Measurements from ENCODE around the gene ATP8B3.
A peak's percentile ranks its signal among the peaks of the same experiment; 100 is the strongest.
"Not testable (repeated sequence)": the region's sequence is repeated elsewhere in the genome, so short reads cannot be mapped to it uniquely, and the experiment has no call there.

The ATP8B3 gene

GRCh38 chr19:1814391-1814790, 2.3 kb upstream of the ATP8B3 start:
- DNase-seq = no peak

DNA sequence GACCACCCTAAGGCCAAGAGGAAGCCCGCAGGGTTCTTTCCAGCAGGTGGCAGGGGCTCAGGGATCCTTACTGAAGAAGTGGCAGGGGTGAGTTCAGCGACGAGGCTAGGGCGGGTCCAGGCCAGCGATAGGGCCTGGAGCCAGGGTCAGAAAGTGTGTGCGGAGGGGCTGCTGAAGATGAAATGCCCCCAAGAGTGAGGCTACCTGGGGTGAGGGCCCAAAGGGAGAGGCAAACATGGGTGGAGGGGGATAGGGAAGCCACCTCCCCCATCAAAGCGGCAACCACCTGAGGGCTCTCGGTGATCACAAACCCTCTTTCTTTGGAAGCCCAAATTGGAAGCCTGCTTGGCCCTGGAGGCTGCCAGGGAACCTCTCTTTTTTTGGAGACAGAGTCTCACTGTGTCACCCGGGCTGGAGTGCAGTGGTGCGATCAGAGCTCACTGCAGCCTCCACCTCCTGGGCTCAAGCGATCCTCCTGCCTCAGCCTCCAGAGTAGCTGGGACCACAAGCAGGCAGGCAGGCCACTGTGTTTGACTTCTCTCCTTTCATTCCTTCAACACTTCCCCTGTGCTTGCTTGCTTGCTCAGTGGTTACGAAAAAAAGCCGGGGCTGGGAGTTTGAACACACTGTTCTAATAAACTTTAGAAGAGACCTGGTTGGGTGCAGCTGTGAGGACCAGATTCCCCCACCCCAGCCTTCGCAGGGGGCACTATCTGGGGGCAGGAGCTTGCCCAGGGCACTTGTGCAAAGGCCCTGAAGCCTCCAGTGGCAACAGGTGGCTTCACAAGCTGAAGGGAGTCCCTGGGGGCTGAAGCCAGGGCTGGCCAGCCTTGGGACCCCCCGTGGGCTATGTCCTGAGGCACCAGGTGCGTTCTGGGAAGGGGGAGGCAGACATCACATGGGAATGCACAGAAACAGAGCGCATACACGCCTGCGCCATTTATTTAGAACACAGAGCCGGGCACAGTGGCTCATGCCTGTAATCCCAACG, 1.4 kb upstream of the ATP8B3 start:
- DNase-seq = no peak

- DNase-seq = peak; percentile 75 to 98 (median 80)
Measured at GRCh38 chr19:1812426-1813191, 533 bp upstream of the ATP8B3 start.

DNA sequence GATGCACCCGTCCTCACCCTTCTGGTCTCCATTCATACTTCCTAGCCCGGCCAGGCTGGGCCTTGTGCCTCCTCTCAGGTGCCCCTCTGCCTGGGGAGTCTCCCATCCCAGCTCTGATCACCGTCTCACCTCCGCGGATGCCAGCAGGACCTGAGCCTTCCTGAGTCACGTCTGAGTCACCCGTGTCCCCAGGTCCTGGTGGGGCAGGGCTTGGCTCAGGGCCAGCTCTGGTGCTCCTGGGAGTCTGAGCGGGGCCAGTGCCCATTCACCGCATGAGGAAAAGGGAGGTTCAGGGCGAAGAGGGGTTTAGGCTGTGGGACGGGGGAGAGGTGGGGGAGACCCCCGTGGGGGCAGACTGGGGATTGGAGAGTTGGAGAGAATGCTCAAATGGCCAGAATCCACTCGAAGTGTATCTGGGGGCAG, 593 bp downstream of the ATP8B3 start:
- DNase-seq = peak in 2 of 5 donors; percentile 39

DNA sequence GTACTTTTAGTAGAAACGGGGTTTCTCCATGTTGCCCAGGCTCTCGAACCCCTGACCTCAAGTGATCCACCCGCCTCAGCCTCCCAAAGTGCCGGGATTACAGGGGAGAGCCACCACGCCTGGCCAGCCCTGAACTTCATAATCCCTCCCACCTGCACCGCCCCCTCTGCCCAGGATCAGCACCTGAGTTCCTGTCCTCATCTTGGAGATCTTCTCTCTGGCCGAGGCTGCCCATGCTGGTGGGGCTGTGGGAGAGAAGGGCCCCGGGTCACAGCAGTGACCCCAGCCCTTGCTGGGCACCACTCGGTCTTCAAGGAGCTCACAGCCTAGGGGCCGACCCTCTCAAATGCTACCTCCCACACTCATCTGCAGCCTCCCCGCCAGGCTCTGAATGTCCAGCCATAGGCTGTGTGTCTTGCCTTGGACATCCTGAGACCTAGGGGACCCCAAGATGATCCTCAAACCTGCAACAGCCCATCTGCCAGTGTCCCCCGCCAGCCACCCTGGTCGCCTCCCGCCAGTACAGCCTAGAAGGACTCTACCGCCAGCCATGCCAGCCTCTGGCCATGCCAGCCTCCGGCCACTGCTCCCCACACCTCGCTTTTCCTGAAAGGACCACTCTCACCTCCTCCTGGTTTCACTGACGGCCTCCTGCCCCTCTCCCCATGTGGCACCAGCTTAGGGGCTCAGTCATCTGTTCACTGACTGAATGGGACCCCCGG, 1.5 kb downstream of the ATP8B3 start:
- no peak for DNase-seq

DNA sequence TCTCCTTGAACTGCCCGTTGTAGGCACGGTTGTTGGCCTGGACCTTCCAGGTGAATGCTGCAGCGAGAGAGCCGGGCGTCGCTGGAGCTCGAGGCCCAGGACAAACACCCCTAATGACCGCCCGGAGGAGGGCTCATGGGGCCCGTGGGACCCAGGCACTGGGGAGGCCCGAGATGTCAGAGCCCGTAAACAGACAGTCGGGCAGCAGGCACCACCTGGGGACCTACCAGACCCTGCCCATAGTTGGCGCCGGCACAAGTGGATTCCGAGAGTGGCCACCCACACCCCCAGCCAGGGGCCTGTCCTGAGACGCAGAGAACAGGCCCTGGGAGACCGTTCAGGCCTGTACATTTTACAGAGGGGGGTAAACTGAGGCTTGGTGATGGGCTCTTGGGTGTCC, 2.4 kb downstream of the ATP8B3 start:
- DNase-seq = no peak

DNA sequence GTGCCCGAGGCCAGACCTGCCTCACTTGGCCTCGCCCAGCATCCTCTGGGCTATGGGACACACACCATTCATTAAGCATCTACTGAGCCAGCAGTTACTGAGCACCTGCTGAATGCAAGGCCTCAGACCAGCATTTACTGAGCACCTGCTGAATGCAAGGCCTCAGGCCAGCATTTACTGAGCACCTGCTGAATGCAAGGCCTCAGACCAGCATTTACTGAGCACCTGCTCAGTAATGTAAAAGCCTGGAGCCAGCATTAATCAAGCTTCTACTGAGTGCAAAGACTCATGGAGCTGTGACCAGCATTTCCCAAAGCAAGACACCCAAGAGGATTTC, 3.7 kb downstream of the ATP8B3 start:
- DNase-seq = no peak

DNA sequence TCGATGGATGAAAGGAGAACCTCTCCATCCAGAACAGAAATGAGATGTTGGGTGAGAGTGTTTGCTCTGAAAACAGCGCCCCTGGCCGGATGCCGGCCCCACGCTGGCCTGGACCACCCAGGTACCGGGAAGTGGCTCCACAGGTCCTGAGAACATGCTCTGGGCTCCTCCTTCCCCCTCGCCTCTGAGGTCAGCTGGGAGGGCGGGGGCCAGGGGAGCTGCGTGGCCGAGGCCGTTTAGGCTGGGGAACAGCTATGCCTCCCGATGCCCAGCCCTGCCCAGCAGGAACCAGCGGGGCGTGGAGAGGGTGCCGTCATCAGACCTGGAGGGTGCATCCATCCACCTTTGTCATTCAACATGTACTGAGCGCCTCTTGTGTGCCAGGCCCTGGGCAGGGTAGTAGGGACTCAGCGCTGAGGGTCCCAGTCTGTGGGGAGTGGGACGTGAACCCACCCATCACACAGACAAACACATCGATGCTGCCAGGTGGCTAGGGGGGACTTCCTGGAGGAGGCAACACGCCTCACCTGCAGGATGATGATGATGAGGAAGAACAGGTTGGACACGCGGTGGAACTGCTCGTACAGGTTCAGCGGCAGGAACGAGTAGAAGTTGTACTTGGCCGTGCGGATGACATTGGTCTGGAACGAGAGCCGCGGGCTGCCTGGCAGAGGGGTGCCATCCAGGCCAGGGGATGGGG, 4.2 kb downstream of the ATP8B3 start:
- no peak for DNase-seq

- no peak for DNase-seq
Measured at GRCh38 chr19:1807030-1807694, 4.9 kb downstream of the ATP8B3 start.

DNA sequence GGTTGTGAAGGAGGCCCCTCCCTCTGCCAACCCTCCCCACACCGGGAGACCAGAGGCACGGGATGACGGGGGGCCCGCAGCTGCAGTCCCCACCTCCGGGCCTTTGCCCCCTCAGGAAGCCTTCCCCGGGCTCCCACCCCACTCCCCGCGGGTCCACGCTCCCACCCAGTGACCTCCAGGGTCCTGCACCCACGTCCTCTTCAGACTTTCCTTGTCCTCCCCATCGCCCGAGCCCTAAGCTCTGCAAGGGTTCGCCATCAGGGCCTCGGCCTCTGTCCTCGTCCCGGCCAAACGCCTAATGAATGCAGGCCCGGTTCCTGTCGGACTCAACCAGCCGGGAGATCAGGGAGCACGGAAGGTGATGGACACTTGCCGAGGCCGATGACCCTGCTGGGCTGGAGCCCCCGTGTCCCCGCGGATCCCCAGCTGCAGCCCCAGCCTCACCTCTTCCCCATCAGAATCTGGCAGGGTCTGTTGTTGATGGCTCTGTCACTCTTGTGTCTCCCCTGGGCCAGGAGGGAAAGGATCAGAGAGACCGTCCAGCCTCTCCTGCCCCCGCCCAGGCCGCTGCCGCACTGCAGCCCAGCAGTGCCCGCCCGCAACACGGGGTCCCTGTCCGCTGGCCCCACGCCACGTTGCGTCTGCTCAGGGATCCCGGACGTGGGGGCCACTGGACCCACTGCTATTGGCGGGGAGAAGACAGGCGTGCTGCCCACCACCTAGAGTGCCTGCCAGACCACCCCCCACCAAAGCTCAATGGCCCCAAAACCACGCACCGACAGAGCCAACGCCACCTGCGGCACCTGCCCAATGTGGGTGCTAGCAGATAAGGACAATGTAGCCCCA, 5.7 kb downstream of the ATP8B3 start:
- DNase-seq = no peak

DNA sequence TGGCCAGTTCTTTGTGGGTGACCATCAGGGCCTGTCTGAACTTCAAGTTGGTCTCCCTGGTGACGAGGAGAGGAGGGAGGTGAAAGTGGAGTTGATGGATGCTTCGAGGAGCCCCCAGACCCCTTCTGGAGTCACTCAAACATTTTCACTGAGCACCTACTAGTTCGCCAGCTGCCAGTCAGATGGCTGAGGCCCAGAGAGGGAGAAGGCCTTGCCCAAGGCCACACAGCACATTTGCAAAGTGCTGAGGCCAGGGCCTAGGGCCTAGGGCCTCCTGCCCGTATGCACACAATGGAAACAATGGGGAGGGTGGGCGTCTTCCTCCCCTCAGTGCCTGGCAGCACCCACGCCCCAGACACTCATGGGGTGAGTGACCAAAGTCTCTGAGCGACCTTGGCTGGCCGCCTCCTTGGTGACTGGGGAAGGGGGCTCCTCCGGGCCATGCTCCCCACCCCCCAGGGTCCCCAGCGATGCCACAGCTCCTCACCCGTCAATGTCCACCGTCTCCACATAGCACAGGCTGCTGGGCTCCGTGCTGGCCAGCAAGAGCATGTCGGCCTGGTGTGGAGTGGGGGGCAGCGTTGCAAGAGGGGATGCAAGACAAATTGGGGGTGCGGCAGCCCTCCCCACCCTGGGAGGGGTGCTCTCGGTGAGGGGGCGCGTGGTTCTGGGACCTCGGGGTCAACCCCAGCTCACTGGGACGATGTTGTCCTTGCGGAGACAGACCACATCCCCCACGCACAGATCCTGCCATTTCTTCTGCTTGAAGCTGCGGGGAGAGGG, 6.5 kb downstream of the ATP8B3 start:
- DNase-seq = no peak

- DNase-seq = no peak
Measured at GRCh38 chr19:1804858-1805257, 7.2 kb downstream of the ATP8B3 start.

GRCh38 chr19:1799695-1800342, 12.3 kb downstream of the ATP8B3 start:
- DNase-seq = no peak

DNA sequence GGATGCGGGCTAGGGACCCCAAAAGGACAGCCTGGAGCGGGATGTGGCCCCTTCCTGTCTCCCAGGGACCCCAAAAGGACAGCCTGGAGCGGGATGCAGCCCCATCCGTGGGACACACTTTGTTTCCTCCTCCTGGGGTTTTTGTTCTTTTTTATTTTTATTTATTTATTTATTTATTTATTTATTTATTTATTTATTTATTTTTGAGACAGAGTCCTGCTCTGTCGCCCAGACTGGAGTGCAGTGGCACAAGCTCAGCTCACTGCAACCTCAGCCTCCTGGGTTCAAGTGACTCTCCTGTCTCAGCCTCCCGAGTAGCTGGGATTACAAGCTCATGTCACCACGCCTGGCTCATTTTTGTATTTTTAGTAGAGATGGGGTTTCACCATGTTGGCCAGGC, 14.8 kb downstream of the ATP8B3 start:
- DNase-seq = not testable (repeated sequence)

DNA sequence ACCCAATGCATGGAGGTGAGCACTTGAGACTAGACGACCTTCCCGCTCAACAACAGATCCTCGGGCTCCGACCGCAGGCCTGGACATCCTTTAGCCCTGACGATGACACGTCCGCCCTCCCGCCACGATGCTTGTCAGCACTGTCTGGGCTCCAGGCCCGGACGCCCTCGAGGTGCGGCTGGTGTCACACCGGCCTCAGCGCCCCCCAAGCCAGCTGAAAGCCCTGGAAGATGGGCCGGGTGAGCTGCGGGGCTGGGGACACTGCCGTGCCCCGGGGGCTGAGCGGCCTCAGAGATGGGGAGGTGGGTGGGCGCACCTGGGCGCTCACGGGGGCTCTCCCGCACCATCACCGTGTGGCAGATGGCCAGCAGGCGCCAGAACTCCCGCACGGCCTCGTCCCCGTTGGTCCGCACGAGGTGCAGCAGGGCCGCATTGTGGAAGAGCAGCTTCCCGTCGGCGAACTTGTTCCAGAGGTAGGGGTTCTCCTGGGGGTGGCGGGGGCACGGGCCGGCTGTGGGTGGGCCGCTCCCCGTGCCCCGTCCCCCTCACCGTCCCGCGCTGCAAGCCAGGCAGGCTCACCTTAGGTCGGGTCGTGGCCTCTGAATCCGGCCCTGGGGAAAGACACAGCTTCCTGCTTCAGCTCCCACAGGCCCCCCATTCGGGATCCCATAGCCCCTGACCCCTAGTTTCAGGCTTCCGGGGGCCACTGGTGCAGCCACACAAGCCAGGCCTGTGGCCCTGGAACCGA, 15.5 kb downstream of the ATP8B3 start:
- DNase-seq = no peak

- DNase-seq = no peak
Measured at GRCh38 chr19:1794424-1795172, 17.5 kb downstream of the ATP8B3 start.

GRCh38 chr19:1791879-1792278, 20.2 kb downstream of the ATP8B3 start:
- DNase-seq = no peak

All from T-helper 1 cell (primary cell).